Left colon (tissue), 2 donors: ENCODE data around the gene SELPLG. TPM values are rescaled to one million over a fixed set of nuclear protein-coding genes. Genes with fewer than 3 reads are reported as not detected.
A peak's percentile ranks its signal among the peaks of the same experiment; 100 is the strongest.
"Not testable (repeated sequence)": the region's sequence is repeated elsewhere in the genome, so short reads cannot be mapped to it uniquely, and the experiment has no call there.

Experiments used
- ATAC-seq: fragments of 200-7000 bp; cut with Tn5 transposase; one replicate; pipeline ENCODE4 v1.9.1; 2020; ENCODE audit warnings: mild to moderate bottlenecking, moderate library complexity
- DNase-seq, 2 donors: peaks; one replicate each; pipeline ENCODE4 v3.0.0-alpha.2; 2020
- intact Hi-C, 2 donors: fragments of 100-400 bp; cut with DNase I in 1 of 2; cut with micrococcal nuclease in 1 of 2; formaldehyde crosslinking; loops; one replicate each; pipeline versions ENCODE4 v1.11.2 to v1.14.0; 2022; cut with DNase I, micrococcal nuclease
- total RNA-seq, 2 donors: library from RNA; stranded (reverse); fragmentation: NEBNext Ultra II Directional; extraction: Animal tissue kit (Norgen Biotek cat#: 25700); gene quantifications; one replicate each; pipeline ENCODE4 v1.2.1, GENCODE V29; 2021
- donor health status: DM: no; HTN: no; CAD: no.
- donor health status: DM: yes; HTN: yes; CAD: no.

Gene SELPLG
- total RNA-seq, 2 donors from 2014 or later, result 1.3 to 5.1 TPM

GRCh38 chr12:108658115-108658514, 24.4 kb upstream of the SELPLG start:
- DNase-seq, ATAC-seq, intact Hi-C loops: not testable (repeated sequence)

- intact Hi-C loops, result no loop called here
- ATAC-seq, result peak; percentile 85
- peak; percentile 54 for DNase-seq
Measured at GRCh38 chr12:108657130-108657745, 23.5 kb upstream of the SELPLG start.

- DNase-seq, ATAC-seq, intact Hi-C loops: not testable (repeated sequence)
Measured at GRCh38 chr12:108656247-108656646, 22.6 kb upstream of the SELPLG start.

- DNase-seq, ATAC-seq, intact Hi-C loops: not testable (repeated sequence)
Measured at GRCh38 chr12:108655812-108656175, 22.1 kb upstream of the SELPLG start.

GRCh38 chr12:108654622-108655021, 20.9 kb upstream of the SELPLG start:
- intact Hi-C loops, DNase-seq, ATAC-seq: not testable (repeated sequence)

GRCh38 chr12:108653922-108654321, 20.2 kb upstream of the SELPLG start:
- intact Hi-C loops, result no loop called here
- ATAC-seq, result no peak
- no peak for DNase-seq

GRCh38 chr12:108653082-108653516, 19.4 kb upstream of the SELPLG start:
- peak; percentile 41 for ATAC-seq
- intact Hi-C loops, result no loop called here

GRCh38 chr12:108650083-108650482, 16.4 kb upstream of the SELPLG start:
- no peak for DNase-seq
- intact Hi-C loops, result no loop called here
- ATAC-seq, result no peak

More at GRCh38 chr12:108653082-108653516, 19.4 kb upstream of the SELPLG start:
- DNase-seq, result no peak

GRCh38 chr12:108649669-108650068, 16.0 kb upstream of the SELPLG start:
- intact Hi-C loops, result no loop called here
- ATAC-seq, result no peak
- no peak for DNase-seq

GRCh38 chr12:108649126-108649525, 15.4 kb upstream of the SELPLG start:
- intact Hi-C loops, result no loop called here
- no peak for DNase-seq
- no peak for ATAC-seq

GRCh38 chr12:108648371-108648770, 14.7 kb upstream of the SELPLG start:
- DNase-seq (no peak), ATAC-seq (no peak)
- intact Hi-C loops, result no loop called here

- intact Hi-C loops, result no loop called here
- no peak for ATAC-seq
- DNase-seq, result no peak
Measured at GRCh38 chr12:108647585-108648287, 14.0 kb upstream of the SELPLG start.

- no peak for DNase-seq
- no peak for ATAC-seq
- intact Hi-C loops, result no loop called here
Measured at GRCh38 chr12:108646600-108647579, 13.2 kb upstream of the SELPLG start.

GRCh38 chr12:108645686-108646599, 12.2 kb upstream of the SELPLG start:
- intact Hi-C loops, result no loop called here
- no peak for DNase-seq
- no peak for ATAC-seq

GRCh38 chr12:108644811-108645120, 11.1 kb upstream of the SELPLG start:
- DNase-seq (no peak), ATAC-seq (no peak)
- intact Hi-C loops, result no loop called here

- ATAC-seq, result no peak
- intact Hi-C loops, result no loop called here
- no peak for DNase-seq
Measured at GRCh38 chr12:108643941-108644810, 10.5 kb upstream of the SELPLG start.

- intact Hi-C loops, result no loop called here
- no peak for DNase-seq
- ATAC-seq, result no peak
Measured at GRCh38 chr12:108642899-108643654, 9.4 kb upstream of the SELPLG start.
